ENCODE data around the gene FAT1. TPM values are rescaled to one million over a fixed set of nuclear protein-coding genes. Genes with fewer than 3 reads are reported as not detected.

Gene FAT1
- total and polyA plus RNA-seq, 2 donors (not counting 3 experiments of a cell fraction or from before 2014, with no cell fraction given) = 9.2 to 9.8 TPM

GRCh38 chr4:186698028-186698427 is 25.6 kb downstream of the FAT1 start:
- Histone ChIP-seq H3K36me3 (ENCODE audit: control insufficient read depth in 2 of 2, extremely low read depth in 1 of 2, insufficient read depth in 2 of 2, low read length in 2 of 2) (no peaks in the 10 kb centered on the region), H3K27ac (ENCODE audit: insufficient read depth, low read depth, low read length) (no peak overlapping the region), H3K4me1 (ENCODE audit: control insufficient read depth, extremely low read depth, insufficient read depth, low read length) (no peaks in the 10 kb centered on the region), H3K9me3 (replicated peaks; ENCODE audit: control insufficient read depth, insufficient read depth, low read length) (no peaks in the 10 kb centered on the region), H3K9ac (replicated peaks; ENCODE audit: extremely low read depth, insufficient read depth, low read length) (no peak overlapping the region), H3K27me3 (ENCODE audit: control insufficient read depth in 2 of 2, insufficient read depth in 2 of 2, low read length in 2 of 2) (no peaks in the 10 kb centered on the region), H3K79me2 (ENCODE audit: control insufficient read depth, insufficient read depth, low read length) (no peaks in the 10 kb centered on the region), H3K9me1 (replicated peaks; ENCODE audit: control insufficient read depth, extremely low read depth, insufficient read depth, low read length) (no peaks in the 10 kb centered on the region), H3K4me2 (ENCODE audit: insufficient read depth, low read length) (no peak overlapping the region), H3K4me3 (replicated peaks in 1 of 3; ENCODE audit: insufficient read depth in 1 of 3, low read depth in 1 of 3, low read length in 3 of 3) (no peak overlapping the region), H2AFZ (ENCODE audit: low read depth, low read length) (no peak overlapping the region), H4K20me1 (replicated peaks; ENCODE audit: control insufficient read depth, extremely low read depth, insufficient read depth, low read length) (no peaks in the 10 kb centered on the region)
- FAIRE-seq = no peak
- BruUV-seq (replicated peaks) = no TSS peak
- ChIA-PET CTCF (no interaction called here), POLR2A (no interaction called here)
- TF ChIP-seq CTCF (IDR thresholded peaks at IDR 0.05; ENCODE audit: extremely low read depth in 1 of 2, insufficient read depth in 1 of 2, low read depth in 1 of 2, low read length in 2 of 2) (no peak), MYC (IDR thresholded peaks at IDR 0.05; ENCODE audit: low read depth, low read length) (no peak), GATA2 (IDR thresholded peaks at IDR 0.05; ENCODE audit: insufficient read depth, insufficient read length, low read depth, low read length) (no peak), EZH2 (IDR thresholded peaks at IDR 0.05; ENCODE audit: borderline replicate concordance, low read depth, low read length, severe bottlenecking) (no peak), MAX (IDR thresholded peaks at IDR 0.05; ENCODE audit: insufficient read depth, insufficient read length) (no peak), POLR2AphosphoS5 (IDR thresholded peaks at IDR 0.05; ENCODE audit: insufficient read depth, low read depth, low read length) (no peak), JUN (IDR thresholded peaks at IDR 0.05; ENCODE audit: borderline replicate concordance, insufficient read depth, insufficient read length, low read depth) (no peak), POLR2A (IDR thresholded peaks at IDR 0.05; ENCODE audit: low read depth, low read length) (no peak), FOS (IDR thresholded peaks at IDR 0.05; ENCODE audit: borderline replicate concordance, insufficient read depth, low read length) (no peak)
- intact Hi-C loops (cut with micrococcal nuclease) (no loop called here), dilution Hi-C loops (cut with MboI; ENCODE audit: extremely low pct_ligation_motif_present, low sequenced_read_pairs) (no loop called here)
- no peak for DNase-seq (ENCODE audit: low read depth, low spot score)
